Fibroblast of skin of right quadriceps (primary cell): Measurements from ENCODE around the gene TFAP2C.
"Not testable (repeated sequence)": the region's sequence is repeated elsewhere in the genome, so short reads cannot be mapped to it uniquely, and the experiment has no call there.

Experiments used
- DNase-seq: peaks from one replicate; pipeline ENCODE4 v3.0.0-alpha.2; 2013

The TFAP2C gene

GRCh38 chr20:56617489-56617888 is 11.6 kb upstream of the TFAP2C start:
- DNase-seq, result no peak

DNA sequence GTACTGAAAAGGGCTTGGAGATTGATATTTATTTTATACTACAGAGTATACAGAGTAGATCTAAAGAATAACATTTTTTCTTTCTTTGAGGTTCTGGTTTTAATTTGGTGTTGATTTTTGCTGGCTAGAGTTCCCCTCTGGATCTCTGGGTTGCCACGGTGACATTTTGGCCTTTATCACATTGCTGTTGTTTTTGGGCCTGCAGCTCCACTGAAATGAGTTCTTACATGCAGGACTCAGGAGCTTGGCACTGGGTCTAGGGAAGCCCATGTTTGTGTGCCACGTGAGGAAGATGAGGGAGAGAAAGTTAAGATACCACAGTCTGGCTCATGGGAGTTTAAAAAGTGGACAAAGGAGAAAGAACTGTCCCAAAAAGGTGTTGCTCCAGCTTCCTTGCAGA is 7.4 kb upstream of the TFAP2C start:
- DNase-seq, result no peak

DNA sequence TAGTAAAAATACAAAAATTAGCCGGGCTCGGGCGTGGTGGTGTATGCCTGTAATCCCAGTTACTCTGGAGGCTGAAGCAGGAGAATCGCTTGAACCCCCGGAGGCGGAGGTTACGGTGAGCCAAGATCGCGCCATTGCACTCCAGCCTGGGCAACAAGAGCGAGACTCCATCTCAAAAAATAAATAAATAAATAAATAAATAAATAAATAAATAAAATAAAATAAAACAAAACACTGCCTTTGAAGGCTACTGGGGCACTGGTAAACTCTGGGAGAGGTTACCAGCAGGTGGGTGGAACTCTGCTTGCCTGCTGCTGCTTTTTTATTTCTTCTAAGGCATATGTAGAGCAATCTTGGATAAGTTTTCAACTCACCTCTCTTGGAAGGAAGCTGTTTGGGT is 5.2 kb upstream of the TFAP2C start:
- DNase-seq, result not testable (repeated sequence)

GRCh38 chr20:56624786-56625681 is 4.1 kb upstream of the TFAP2C start:
- no peak for DNase-seq

DNA sequence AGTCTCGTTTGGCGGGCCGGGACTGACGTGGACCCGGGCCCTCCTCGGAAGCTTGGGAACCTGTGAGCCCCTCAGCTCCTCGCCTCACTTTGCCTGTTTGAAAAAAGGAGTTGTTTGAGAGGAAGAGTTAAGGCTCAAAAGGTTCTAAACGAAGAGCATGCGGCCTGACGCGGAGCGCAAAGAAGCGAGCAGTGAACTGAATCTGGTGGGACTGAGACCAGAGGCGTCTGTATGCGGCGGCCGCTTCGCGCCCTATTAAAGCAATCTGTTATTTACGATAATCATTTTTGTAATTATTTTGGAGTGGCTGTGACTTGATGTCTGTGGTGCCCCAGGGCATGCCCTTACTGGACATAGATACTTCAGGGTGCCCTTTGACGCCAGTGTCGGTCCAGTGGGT is 3.3 kb upstream of the TFAP2C start:
- DNase-seq, result no peak

- DNase-seq, result peak; percentile 65
These were observed 2.6 kb upstream of the TFAP2C start for GRCh38 chr20:56626367-56627121.

DNA sequence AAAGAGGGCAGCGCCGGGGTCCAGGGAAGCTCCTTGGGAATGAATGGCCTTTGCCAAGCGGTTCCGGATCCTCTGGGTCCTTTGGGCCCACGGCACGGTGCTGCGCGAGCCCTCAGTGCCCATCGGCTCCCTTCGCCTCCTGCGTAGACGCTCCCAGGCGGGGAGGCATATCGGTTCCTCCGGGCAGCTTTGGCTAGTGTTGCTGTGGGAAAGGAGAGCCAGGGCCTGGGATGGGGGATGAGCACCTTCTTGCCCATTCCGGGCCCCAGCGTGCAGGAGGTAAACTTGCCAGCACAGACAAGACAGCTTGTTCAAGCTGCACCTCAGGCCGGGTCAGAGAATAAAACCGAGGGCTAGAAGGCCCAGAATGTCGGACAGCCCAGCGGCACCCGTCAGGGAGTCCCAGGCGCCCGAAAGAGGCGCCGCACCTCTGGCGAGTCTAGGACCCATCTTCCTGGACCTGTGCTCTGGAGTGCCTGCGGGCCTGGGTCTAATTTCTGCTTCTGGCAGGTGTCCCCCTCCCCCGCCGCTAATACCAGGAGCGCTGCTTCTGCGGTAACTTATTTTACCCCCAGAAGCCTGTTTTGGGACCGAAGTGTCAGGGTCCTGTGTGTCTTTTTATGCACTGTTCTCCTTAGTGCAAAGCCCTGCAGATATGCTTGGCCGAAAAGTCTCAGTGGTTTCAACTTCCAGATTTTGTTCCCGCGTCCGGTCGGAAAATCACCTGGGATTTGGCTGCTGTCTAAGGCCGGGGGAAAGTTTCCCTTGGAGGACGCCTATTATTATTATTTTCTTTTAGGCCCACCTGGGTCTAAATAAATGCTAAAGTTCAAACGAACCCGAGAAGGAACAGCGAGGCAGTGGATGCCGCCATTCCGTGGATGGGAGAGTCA is 1.7 kb upstream of the TFAP2C start:
- no peak for DNase-seq

DNA sequence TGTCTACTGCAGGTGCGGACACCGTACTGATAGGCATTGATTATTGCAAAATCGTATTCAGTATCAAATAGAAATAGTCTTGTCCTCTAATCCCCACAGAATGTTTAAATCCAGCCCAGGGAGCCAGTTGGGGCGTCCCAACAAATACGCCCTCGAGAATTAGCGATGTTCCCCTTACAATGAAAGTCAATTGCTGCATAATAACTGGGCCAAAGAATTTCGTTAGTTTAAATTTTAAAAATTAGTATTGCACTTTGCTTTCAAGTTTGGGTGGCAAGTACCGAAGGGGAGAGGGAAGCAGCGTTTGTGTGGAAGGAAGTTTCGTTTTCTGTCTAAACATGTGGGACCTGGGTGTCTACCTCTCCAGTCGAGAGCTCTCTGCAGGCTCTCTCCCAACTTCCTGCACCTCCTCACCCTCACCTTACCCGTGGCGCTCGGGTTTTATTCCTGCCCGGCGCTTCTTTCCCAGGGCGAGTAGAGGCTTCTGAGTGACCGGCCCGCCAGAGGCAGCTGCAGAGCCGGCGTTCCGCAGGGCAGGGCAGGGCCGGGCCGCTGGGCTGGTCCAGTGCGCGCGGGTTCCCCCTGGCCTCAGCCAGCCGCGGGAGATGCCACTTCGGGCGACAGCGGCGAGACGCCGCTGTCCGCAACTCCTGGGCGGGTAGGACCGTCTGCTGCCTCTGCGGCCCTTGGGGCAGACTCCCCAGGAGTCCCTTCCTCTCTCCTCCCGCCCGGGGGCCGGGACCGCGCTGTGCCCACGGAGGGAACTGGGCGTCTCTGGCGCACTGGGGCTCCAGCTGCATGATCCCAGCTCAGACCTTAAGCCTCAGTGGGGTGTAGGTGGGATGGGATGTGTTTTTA is 862 bp upstream of the TFAP2C start:
- no peak for DNase-seq

GRCh38 chr20:56629464-56630085 is 469 bp downstream of the TFAP2C start:
- DNase-seq, result no peak

GRCh38 chr20:56630086-56630493 is 984 bp downstream of the TFAP2C start:
- DNase-seq, result peak; percentile 82

DNA sequence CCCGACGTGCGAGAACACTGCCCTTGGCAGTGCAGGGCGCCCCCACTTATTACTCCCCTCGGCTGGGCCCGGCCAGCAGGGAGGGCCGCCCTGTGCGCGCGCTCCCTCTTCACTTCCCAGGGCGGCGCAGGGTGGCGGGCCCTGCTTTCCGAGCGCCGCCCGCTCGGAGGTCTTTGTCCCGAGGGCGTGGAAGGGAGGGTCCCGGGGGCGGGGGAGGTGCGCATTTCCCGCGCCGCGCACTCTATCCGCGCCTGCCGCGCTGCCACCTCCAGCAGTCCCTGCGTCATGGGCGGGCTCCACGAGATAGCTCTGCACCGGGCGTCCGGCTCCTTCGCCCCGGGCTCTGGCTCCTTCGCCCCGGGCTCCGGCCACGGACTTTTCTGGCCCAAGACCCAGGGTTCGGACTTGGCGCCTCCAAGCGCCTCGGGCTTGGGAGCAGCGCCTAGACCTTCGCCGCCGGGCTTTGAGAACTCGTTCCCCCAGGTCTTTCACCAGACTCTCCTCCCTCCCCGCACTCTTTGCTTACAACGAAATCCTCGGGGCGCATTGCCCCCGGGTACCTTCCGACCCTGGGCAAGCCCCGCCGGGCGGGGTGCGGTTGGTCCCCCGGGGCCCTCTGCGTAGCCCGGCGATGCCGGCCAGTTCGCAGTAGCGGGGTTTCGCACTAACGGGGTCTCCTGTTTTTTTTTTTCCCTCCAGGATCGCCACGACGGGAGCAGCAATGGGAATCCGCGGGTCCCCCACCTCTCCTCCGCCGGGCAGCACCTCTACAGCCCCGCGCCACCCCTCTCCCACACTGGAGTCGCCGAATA is 1.6 kb downstream of the TFAP2C start:
- peak; percentile 58 for DNase-seq

DNA sequence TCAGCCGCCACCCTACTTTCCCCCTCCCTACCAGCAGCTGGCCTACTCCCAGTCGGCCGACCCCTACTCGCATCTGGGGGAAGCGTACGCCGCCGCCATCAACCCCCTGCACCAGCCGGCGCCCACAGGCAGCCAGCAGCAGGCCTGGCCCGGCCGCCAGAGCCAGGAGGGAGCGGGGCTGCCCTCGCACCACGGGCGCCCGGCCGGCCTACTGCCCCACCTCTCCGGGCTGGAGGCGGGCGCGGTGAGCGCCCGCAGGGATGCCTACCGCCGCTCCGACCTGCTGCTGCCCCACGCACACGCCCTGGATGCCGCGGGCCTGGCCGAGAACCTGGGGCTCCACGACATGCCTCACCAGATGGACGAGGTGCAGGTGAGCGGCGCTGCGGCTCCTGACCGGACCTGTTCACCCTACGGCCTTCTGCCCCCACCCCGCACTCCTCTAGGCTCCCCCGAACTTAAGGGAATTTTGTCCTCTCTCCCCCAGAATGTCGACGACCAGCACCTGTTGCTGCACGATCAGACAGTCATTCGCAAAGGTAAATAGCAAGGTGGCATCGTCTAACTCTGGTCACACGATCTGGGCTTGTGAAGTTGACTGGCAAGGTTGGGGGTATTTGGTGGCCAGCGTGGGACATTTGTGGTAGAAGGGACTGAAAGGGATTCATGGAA is 2.3 kb downstream of the TFAP2C start:
- DNase-seq, result no peak

DNA sequence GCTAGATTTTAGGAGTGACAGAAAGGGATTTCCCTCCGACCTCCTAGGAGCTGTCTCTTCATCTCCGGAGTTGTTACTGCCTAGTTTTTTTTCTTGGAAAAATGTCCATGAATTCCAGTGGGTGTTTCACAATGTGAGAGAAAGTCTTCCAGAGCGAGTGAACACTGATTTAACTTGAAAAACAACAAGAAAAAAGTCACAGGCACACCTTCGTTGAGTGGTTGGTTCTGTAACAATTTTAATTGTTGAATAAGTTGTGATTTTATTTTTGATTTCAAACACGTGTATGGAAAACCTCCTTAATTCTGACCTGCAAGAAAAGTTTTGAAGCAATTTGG is 2.9 kb downstream of the TFAP2C start:
- DNase-seq, result peak; percentile 19

- no peak for DNase-seq
These were observed 5.2 kb downstream of the TFAP2C start for GRCh38 chr20:56634307-56634706.

DNA sequence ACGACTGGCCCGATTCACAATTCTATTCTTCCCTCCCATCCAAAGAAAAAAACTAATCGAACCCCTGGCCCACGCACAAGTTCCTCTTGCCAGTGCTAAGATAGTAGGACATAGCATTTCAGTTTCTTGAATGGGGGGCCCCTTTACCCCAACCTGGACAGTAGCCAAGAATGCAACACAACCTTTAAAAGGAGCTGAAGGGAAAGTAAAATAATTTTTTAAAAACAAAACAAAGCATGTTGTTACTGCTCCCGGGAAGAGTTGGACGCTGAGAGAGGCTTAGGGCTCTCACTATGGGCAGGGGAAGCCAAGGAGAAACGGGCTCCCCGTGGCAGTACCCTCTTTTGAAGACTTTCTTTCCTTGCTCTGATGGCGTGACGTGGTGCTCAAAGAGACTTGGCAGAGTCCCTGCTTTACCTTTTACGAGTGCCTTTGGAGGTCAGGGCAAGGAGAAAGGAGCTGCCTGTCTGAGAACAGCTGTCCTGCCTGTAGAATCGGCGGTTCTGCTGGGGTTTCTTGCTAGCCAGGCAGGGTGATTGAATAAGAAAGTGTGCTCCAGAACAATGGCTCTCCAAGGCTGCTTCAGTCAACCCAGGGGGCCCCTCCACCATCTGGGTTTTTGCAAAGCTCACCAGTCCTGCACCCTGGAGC is 5.8 kb downstream of the TFAP2C start:
- no peak for DNase-seq

GRCh38 chr20:56636716-56637115 is 7.6 kb downstream of the TFAP2C start:
- peak; percentile 94 for DNase-seq

- no peak for DNase-seq
These were observed 8.5 kb downstream of the TFAP2C start for GRCh38 chr20:56637576-56637975.

DNA sequence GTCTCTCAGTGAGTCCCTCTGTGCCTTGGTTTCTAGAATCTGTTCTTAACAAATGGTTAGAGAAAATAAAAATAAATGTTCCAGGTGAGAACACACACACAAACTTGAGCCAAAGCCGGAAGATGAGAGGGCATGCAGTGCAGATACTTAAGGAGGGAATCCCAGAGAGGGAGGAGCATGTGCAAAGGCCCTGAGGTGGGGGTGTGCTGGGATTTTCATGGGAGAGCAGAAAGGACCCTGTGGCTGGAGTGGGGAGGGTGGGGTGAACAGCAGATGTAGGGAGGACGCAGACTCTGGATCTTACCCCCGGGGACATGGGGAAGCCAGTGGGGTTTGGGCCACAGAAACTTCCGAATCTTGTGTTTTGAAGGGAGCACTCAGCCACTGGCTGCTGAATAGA is 17.5 kb downstream of the TFAP2C start:
- DNase-seq, result no peak

- DNase-seq, result peak; percentile 18
These were observed 24.1 kb downstream of the TFAP2C start for GRCh38 chr20:56653211-56653610.

DNA sequence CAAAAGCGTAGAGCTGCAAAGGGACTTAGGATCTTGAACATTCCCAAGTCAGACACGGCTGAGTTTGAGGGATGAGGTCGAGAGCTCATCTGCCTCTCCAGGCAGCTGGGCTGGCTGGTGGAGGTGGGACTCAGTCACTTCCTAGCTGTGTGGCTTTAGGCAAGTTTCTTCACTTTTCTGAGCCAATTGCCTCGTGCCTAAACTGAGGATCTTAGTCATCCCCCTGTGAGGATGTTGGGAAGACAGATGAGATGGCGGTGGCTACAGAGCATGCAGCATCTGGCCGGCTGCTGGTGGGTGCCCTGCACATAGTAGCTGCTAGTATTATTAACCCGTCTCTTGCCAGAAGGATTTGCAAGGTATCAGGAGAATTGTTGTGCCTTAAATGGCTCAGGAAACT is 27.5 kb downstream of the TFAP2C start:
- peak; percentile 14 for DNase-seq
